HCT116 (cell line): Measurements from ENCODE around the gene INPP5F.

Experiments used
- CTCF ChIP-seq, 3 experiments: fragments of 200-600 bp in 1 of 3; sonication (generic) in 1 of 3; IDR thresholded peaks in 2 of 3; conservative IDR thresholded peaks in 1 of 3; 2 replicates each; pipeline ENCODE4 v1.5.1; 2012 to 2017; ENCODE audit warnings: low read depth in 2 of 3, low read length in 2 of 3, antibody characterized with exemption in 1 of 3, borderline replicate concordance in 1 of 3, control low read depth in 1 of 3, mild to moderate bottlenecking in 1 of 3, mixed read lengths in 1 of 3, mixed run types in 1 of 3, moderate library complexity in 1 of 3; ENCODE audit not compliant: insufficient read depth in 1 of 3
- POLR2A ChIP-seq: IDR thresholded peaks from 2 replicates; pipeline ENCODE4 v1.7.0; 2011; ENCODE audit warnings: borderline replicate concordance; ENCODE audit not compliant: insufficient read depth, insufficient read length; ENCODE audit errors: extremely low read depth
- SP1 ChIP-seq: IDR thresholded peaks from 2 replicates; pipeline ENCODE4 v1.6.1; 2012; ENCODE audit warnings: low read depth
- ZBTB33 ChIP-seq: IDR thresholded peaks from 2 replicates; pipeline ENCODE4 v1.6.1; 2011; ENCODE audit warnings: mild to moderate bottlenecking, low read length, moderate library complexity; ENCODE audit not compliant: insufficient replicate concordance; ENCODE audit errors: extremely low read depth

GRCh38 chr10:119860866-119861607 lies 135.2 kb downstream of the INPP5F start:
- TF ChIP-seq CTCF (IDR thresholded peaks at IDR 0.05 in 2 of 3, conservative IDR thresholded peaks at IDR 0.05 in 1 of 3; ENCODE audit: borderline replicate concordance in 1 of 3, insufficient read depth in 1 of 3, low read depth in 2 of 3, low read length in 2 of 3): no peak
- no peak for TF ChIP-seq POLR2A
- TF ChIP-seq ZBTB33: no peak
- TF ChIP-seq SP1: no peak
